Measurements from ENCODE around the gene SLC25A30. TPM values are rescaled to one million over a fixed set of nuclear protein-coding genes. Genes with fewer than 3 reads are reported as not detected.

Gene SLC25A30
- total and polyA plus RNA-seq, 2 of the 13 experiments (the other 11 are each of a cell fraction or from before 2014, with no cell fraction given) = 19.6 to 22.5 TPM

- TF ChIP-seq TBX2 (CRISPR knock-in tag; IDR thresholded peaks at IDR 0.05; ENCODE audit: borderline replicate concordance) = no peak
- TF ChIP-seq SIN3B (IDR thresholded peaks at IDR 0.05; ENCODE audit: low read length) = no peak
- no peak for TF ChIP-seq HOXA9 (CRISPR knock-in tag; IDR thresholded peaks at IDR 0.05; ENCODE audit: borderline replicate concordance)
- no peak for TF ChIP-seq STAT6 (CRISPR knock-in tag; IDR thresholded peaks at IDR 0.05; ENCODE audit: borderline replicate concordance)
Measured at GRCh38 chr13:45396533-45397095, 21.6 kb downstream of the SLC25A30 start (continued).

GRCh38 chr13:45393941-45394570 is 24.1 kb downstream of the SLC25A30 start:
- DNase-seq (ENCODE audit: low spot score) = peak; percentile 61
- no peak for FAIRE-seq
- Histone ChIP-seq H2AFZ (ENCODE audit: low read length) (no peak overlapping the region), H3K4me3 (replicated peaks in 1 of 3; ENCODE audit: insufficient read depth in 1 of 3, low read depth in 2 of 3, low read length in 3 of 3) (no peak overlapping the region), H3K79me2 (ENCODE audit: insufficient read depth, low read length) (no peaks in the 10 kb centered on the region), H3K9me3 (ENCODE audit: low read length) (no peaks in the 10 kb centered on the region), H3K27me3 (ENCODE audit: control insufficient read depth in 1 of 2, insufficient read depth in 2 of 2, low read length in 2 of 2) (no peaks in the 10 kb centered on the region), H3K4me1 (ENCODE audit: insufficient read depth, low read length) (peaks cover 5% of the 10 kb centered on the region; the same call in 1 of the 2 replicates), H3K36me3 (replicated peaks in 1 of 2; ENCODE audit: control insufficient read depth in 1 of 2, insufficient read depth in 2 of 2, low read length in 2 of 2) (peaks cover 14 to 40% of the 10 kb centered on the region in 2 experiments), H4K20me1 (ENCODE audit: insufficient read depth, low read length) (no peaks in the 10 kb centered on the region), H3K27ac (ENCODE audit: extremely low read length, insufficient read depth, low read length) (peak overlapping the region; percentile 20), H3K4me2 (ENCODE audit: low read depth, low read length) (no peak overlapping the region), H3K9ac (ENCODE audit: insufficient read depth, low read depth, low read length) (no peak overlapping the region)
- ATAC-seq = peak; percentile 90
- intact Hi-C loops (cut with micrococcal nuclease; ENCODE audit: unreplicated experiment) = loop anchor here (1.0 to 5.0 kb wide), 4 partner anchors 67 to 347 kb away; no protein-coding TSS in a partner anchor
- no TSS peak for BruUV-seq (replicated peaks)
- ChIA-PET POLR2A (interaction anchor here (0.7 to 2.4 kb wide), 4 partner anchors 24 to 53 kb away, joined by 3 to 10 read pairs (median 4); partner anchors contain the start of genes SLC25A30 and TPT1), CTCF (ENCODE audit: low intra/inter-chr PET ratio, low total read pairs) (interaction anchor here (1.1 kb wide), 2 partner anchors 31 to 96 kb away, joined by 3 to 5 read pairs; no protein-coding TSS in a partner anchor)
- in situ Hi-C loops (cut with HindIII; ENCODE audit: extremely low pct_ligation_motif_present, low pct_unique_long_range_greater_than_20kb) = no loop called here
- WGBS (ENCODE audit: low lambda C conversion rate) = 51% methylated on average over 4 of the region's 4 CpGs
- TF ChIP-seq STAG1 (CRISPR knock-in tag; IDR thresholded peaks at IDR 0.05) (peak; percentile 59), DNMT1 (CRISPR knock-in tag; IDR thresholded peaks at IDR 0.05) (no peak), DZIP1 (CRISPR knock-in tag; IDR thresholded peaks at IDR 0.05) (no peak), NFE2L1 (CRISPR knock-in tag; IDR thresholded peaks at IDR 0.05; ENCODE audit: borderline replicate concordance) (no peak), ZNF768 (CRISPR knock-in tag; IDR thresholded peaks at IDR 0.05) (no peak), ZNF589 (CRISPR knock-in tag; conservative IDR thresholded peaks at IDR 0.05) (no peak), NFE2 (CRISPR knock-in tag; IDR thresholded peaks at IDR 0.05) (no peak), MIER3 (CRISPR knock-in tag; IDR thresholded peaks at IDR 0.05; ENCODE audit: borderline replicate concordance) (no peak), ATM (IDR thresholded peaks at IDR 0.05; ENCODE audit: borderline replicate concordance) (no peak), NCOA1 (CRISPR knock-in tag; IDR thresholded peaks at IDR 0.05) (no peak), TCF7L2 (IDR thresholded peaks at IDR 0.05; ENCODE audit: low read depth, low read length) (no peak), MBNL3 (CRISPR knock-in tag; conservative IDR thresholded peaks at IDR 0.05) (no peak), E2F5 (CRISPR knock-in tag; conservative IDR thresholded peaks at IDR 0.05) (no peak)

Data from HepG2 (cell line).